Stomach (tissue), 4 donors: Measurements from ENCODE around the gene OGDH.
"Not testable (repeated sequence)": the region's sequence is repeated elsewhere in the genome, so short reads cannot be mapped to it uniquely, and the experiment has no call there.

Experiments
- CTCF ChIP-seq, 7 experiments: fragments of 450-650 bp in 4 of 7; fragments of 200-600 bp in 3 of 7; sonication (generic) in 3 of 7; IDR thresholded peaks; one replicate each; pipeline ENCODE4 v1.5.1; 2016 to 2019; ENCODE audit warnings: antibody characterized with exemption in 7 of 7, control low read depth in 2 of 7, mild to moderate bottlenecking in 1 of 7
- EP300 ChIP-seq: sonication (generic); formaldehyde crosslinking; IDR thresholded peaks from one replicate; pipeline ENCODE4 v1.6.1; 2017; ENCODE audit warnings: antibody characterized with exemption

- TF ChIP-seq EP300; CTCF (IDR thresholded peaks at IDR 0.05): not testable (repeated sequence)
These were observed 43.8 kb upstream of the OGDH start for GRCh38 chr7:44562622-44562962.
